ENCODE data around the gene MRI1. TPM values are rescaled to one million over a fixed set of nuclear protein-coding genes. Genes with fewer than 3 reads are reported as not detected.
A peak's percentile ranks its signal among the peaks of the same experiment; 100 is the strongest.

The MRI1 gene
- total RNA-seq, 1 experiment from 2014 or later: 37.2 TPM

DNA sequence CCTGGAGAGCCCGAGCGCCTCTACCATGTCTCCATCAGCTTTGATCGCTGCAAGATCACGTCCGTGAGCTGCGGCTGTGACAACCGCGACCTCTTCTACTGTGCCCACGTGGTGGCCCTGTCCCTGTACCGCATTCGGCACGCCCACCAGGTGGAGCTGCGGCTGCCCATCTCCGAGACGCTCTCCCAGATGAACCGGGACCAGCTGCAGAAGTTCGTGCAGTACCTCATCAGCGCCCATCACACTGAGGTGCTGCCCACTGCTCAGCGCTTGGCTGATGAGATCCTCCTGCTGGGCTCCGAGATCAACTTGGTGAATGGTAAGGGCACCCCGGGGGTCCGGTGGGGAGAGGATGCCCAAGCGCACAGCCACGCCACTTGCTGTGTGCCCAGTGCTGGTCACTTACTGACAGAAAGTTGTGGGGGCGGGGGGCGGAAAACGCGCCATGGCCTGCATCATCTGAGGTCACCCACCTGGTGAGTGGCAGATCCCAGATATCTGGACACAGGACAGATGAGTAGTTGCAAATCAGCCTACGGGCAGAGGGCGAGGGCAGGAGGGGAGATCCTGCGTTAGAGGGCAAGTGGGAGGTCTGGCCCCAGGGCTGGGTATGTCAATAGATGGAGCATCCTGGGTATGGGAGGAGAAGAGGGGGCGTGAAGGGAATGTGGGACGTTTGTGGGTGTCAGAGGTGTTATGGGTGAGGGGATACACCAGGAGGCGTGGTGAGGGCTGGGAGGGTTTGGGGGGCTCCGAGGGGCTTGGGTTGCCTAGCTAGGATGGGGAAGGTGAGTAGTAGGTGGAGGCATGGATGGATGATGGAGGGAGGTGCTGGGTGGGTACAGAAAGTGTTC is 40.7 kb downstream of the MRI1 start:
- Histone ChIP-seq H3K36me3 (peaks cover 88% of the 10 kb centered on the region), H3K9me3 (no peaks in the 10 kb centered on the region), H3K4me3 (no peak overlapping the region), H3K27me3 (no peaks in the 10 kb centered on the region)
- no peak for DNase-seq

DNA sequence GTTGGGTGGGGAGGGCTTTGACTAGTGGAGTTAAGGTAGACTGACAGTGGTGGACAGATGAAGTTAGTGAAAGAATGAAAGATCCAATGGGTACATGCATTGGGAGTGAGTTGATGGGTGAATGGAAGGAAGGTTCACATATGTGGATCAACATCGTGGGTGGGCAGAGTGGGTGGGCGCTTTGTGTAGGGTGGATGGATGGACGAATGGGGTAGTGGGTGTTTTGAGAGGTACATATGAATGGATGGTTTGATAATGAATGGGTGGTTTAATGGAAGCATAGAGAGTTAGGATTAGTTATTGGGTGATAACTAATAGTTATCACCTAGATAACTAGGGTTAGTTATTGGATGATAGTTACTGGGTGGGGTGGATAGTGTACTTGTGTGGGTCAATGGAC is 42.4 kb downstream of the MRI1 start:
- no peaks in the 10 kb centered on the region for H3K27me3 ChIP-seq
- no peaks in the 10 kb centered on the region for H3K9me3 ChIP-seq
- peaks cover 92% of the 10 kb centered on the region for H3K36me3 ChIP-seq
- DNase-seq: no peak
- no peak overlapping the region for H3K4me3 ChIP-seq

DNA sequence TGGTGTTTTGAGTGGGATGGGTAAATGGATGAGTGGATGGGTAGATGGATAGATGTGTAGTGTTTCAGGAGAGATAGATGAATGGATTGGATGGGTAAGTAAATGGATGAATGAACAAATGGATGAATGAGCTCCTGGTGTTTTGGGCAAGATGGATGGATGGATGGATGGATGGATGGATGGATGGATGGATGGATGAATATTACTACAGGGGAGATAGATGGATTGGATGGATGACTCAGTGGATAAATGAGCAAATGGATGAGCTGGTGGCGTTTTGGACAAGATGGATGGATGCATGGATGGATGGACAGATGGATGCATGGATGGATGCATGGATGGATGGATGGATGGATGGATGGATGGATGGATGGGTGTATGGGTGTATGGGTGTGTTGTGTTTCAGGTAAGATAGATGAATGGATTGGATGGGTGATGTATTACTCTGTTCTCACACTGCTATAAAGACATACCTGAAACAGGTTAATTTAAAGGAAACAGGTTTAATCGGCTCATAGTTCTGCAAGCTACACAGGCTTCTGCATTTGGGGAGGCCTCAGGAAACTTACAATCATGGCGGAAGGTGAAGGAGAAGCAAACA is 43.2 kb downstream of the MRI1 start:
- no peak for DNase-seq
- H3K9me3 ChIP-seq: no peaks in the 10 kb centered on the region
- H3K4me3 ChIP-seq: no peak overlapping the region
- peaks cover 92% of the 10 kb centered on the region for H3K36me3 ChIP-seq
- no peaks in the 10 kb centered on the region for H3K27me3 ChIP-seq

DNA sequence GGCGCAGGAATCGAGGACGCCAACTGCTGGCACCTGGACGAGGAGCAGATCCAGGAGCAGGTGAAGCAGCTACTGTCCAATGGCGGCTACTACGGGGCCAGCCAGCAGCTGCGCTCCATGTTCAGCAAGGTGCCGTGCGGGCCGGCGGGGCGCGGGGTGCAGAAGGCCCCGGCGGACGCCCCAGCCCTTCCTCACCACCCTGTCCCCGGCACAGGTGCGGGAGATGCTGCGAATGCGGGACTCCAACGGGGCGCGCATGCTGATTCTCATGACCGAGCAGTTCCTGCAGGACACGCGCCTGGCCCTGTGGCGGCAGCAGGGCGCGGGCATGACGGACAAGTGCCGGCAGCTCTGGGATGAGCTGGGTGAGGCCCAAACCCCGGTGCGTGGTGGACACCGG is 44.5 kb downstream of the MRI1 start:
- Histone ChIP-seq H3K27me3 (no peaks in the 10 kb centered on the region), H3K36me3 (peaks cover 92% of the 10 kb centered on the region), H3K9me3 (no peaks in the 10 kb centered on the region), H3K4me3 (no peak overlapping the region)
- DNase-seq: no peak

DNA sequence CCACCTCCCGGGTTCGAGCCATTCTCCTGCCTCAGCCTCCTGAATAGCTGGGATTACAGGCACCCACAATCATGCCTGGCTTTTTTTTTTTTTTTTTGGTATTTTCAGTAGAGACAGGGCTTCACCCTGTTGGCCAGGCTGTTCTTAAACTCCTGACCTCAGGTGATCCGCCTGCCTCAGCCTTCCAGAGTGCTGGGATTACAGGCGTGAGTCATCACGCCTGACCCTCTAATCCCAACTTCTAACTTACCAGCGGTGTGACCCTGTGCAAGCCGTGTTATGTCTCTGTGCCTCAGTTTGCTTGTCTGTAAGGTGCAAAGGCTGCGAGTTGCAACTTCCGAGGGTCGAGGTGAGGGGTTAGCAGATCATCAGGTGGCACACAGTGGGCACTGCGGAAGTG is 48.2 kb downstream of the MRI1 start:
- peaks cover 90% of the 10 kb centered on the region for H3K36me3 ChIP-seq
- H3K4me3 ChIP-seq: no peak overlapping the region
- DNase-seq: no peak
- no peaks in the 10 kb centered on the region for H3K9me3 ChIP-seq
- no peaks in the 10 kb centered on the region for H3K27me3 ChIP-seq

DNA sequence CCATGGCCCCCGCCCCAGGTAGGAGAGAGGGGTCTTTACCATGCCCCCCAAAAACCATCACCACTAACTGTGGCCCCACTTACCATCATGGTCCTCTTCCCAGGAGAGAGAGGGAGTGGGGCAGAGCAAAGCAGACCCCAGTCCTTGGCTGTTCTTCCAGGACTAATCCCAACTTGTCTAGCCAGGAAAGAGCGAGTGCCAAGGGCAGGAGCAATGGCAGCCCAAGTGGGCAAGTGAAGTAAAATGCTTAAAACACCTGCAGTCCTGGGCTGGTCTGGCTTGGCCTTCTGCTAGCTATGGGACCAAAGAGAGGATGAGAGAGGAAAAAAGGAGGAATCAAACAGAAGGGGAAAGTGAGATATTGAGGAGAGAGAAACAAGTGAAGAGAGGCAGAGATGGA is 48.8 kb downstream of the MRI1 start:
- no peak for DNase-seq
- Histone ChIP-seq H3K36me3 (peaks cover 90% of the 10 kb centered on the region), H3K9me3 (no peaks in the 10 kb centered on the region), H3K27me3 (no peaks in the 10 kb centered on the region), H3K4me3 (no peak overlapping the region)

DNA sequence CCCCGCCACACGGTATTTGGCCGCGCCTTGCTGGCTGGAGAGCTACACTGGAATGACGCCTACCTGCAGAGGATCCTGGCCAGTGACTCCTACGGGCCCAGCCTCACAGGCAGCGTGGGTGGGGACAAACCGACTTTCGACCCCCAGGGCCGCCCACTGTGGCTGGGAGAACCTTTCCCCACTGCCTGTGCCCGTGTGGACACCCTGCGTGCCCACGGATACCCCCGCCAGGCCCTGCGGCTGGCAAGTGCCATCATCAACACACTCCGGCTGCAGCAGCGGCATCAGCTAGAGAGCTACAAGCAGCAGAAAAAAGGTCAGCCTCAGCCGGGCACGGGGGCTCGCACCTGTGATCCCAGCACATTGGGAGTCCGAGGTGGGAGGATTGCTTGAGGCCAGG is 50.2 kb downstream of the MRI1 start:
- Histone ChIP-seq H3K4me3 (no peak overlapping the region), H3K27me3 (no peaks in the 10 kb centered on the region), H3K36me3 (peaks cover 89% of the 10 kb centered on the region), H3K9me3 (no peaks in the 10 kb centered on the region)
- DNase-seq: no peak

DNA sequence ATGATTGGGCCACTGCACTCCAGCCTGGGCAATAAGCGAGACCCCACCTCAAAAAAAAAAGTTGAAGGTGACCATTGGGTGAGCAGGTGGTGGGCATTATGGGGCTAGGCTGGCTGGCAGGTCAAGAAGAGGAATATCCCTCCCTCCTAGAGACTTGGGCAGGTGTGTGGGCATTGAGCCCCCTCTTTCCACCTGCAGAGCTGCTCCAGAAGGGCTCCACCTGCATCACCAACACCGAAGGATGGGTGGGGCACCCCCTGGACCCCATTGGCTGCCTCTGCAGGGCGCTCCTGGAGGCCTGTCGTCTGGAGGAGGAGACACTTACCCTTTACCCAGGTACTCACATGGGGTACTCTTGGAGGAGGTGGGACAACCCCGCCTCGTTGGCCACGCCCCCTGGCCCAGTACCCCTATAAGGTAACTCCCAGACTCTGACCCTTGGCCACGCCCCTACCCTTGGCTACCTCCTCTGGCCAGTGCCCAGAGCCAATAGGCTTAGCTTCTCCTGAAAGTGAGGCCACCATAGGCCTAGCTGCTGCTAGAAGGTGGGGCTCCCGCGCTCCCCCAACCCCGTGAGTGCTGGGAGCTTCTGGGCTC is 52.8 kb downstream of the MRI1 start:
- no peaks in the 10 kb centered on the region for H3K27me3 ChIP-seq
- H3K9me3 ChIP-seq: no peaks in the 10 kb centered on the region
- DNase-seq: peak; percentile 49
- H3K36me3 ChIP-seq: peaks cover 86% of the 10 kb centered on the region
- no peak overlapping the region for H3K4me3 ChIP-seq

DNA sequence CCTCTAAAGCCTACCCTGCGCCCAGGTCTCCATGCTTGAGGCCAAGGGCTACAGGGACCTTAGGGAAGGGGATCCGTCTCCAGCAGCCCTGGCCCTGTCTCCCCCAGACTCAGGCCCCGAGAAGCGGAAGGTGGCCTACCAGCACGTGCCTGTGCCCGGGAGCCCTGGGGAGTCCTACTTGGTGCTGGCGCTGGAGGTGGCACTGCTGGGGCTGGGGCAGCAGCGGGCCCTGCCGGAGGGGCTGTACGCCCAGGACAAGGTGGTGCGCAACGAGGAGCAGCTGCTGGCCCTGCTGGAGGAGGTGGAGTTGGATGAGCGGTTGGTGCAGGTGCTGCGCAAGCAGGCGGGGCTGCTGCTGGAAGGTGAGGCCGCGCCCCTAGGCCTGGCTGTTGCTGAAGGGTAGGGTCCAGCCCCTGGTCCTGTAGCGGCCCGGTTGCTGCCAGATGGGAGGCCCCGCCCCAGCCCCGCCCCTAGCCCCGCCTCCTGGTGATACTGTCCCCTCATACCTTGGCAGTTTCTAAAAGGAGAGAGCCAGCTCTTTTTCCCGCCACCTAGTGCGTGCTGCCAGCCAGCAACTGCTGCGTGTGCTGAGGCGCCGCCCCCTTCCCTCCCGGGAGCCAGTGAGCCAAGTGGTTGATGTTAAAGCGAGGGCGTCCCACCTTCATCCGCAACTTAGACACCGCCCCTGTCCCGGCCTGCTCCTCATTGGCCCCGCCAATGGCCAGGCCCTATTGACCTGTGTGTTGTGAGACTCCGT is 53.5 kb downstream of the MRI1 start:
- Histone ChIP-seq H3K4me3 (no peak overlapping the region), H3K9me3 (no peaks in the 10 kb centered on the region), H3K27me3 (no peaks in the 10 kb centered on the region), H3K36me3 (peaks cover 88% of the 10 kb centered on the region)
- DNase-seq: no peak

DNA sequence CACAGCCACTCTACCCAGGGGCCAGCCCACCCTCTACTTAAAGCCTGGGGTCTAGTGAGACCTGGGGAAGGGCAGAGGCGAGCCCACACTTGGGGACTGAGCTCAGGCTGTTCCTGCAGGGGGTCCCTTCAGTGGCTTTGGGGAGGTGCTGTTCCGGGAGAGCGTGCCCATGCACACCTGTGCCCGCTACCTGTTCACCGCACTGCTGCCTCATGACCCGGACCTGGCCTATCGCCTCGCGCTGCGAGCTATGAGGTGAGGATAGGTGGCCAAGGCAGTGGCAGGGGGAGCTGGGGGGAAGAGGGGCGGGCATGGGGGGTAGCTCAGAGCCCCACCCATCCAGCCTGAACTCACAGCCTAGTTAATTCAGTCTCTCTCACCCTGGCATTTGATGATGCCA is 54.9 kb downstream of the MRI1 start:
- no peak overlapping the region for H3K4me3 ChIP-seq
- no peak for DNase-seq
- peaks cover 5% of the 10 kb centered on the region; the same call in 1 of the 2 replicates for H3K9me3 ChIP-seq
- no peaks in the 10 kb centered on the region for H3K27me3 ChIP-seq
- peaks cover 88% of the 10 kb centered on the region for H3K36me3 ChIP-seq

DNA sequence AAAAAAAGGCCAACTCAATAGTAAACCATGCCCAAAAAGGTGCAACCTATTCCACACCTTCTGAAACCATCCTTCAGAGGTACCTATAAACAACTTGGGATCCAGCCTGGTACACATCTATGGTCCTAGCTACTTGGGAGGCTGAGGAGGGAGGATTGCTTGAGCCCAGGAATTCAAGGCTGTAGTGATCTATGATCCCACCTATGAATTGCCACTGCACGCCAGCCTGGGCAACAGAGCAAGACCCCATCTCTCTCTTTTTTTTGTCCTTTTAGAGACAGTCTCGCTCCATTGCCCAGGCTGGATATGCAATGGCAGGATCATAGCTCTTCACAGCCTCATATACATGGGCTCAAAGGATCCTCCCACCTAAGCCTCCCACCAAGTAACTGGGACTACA is 57.0 kb downstream of the MRI1 start:
- no peaks in the 10 kb centered on the region for H3K27me3 ChIP-seq
- H3K36me3 ChIP-seq: peaks cover 85% of the 10 kb centered on the region
- no peak for DNase-seq
- peaks cover 5% of the 10 kb centered on the region; the same call in 1 of the 2 replicates for H3K9me3 ChIP-seq
- no peak overlapping the region for H3K4me3 ChIP-seq

DNA sequence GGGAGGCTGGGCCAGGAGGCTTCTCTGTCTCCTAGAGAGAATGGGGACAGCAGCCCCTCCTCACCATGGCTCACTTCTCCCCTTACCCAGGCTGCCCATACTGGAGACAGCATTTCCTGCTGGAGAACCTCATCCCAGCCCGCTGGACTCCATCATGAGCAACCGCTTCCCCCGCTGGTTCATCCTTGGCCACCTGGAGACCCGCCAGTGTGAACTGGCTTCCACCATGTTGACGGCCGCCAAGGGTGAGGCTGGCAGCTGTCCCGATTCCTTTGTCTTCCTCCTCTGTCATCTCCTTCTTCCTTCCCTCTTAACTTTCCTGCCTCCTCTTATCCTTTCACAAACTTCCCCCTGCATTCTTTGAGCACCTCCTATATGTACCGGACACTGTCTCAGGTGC is 58.9 kb downstream of the MRI1 start:
- no peaks in the 10 kb centered on the region for H3K27me3 ChIP-seq
- peaks cover 82% of the 10 kb centered on the region for H3K36me3 ChIP-seq
- H3K4me3 ChIP-seq: no peak overlapping the region
- DNase-seq: peak; percentile 49
- peaks cover 5% of the 10 kb centered on the region; the same call in 1 of the 2 replicates for H3K9me3 ChIP-seq

Other genes starting within 250 kb of the MRI1 start
- 70.3 and 247 TPM in 2 replicates for gene C19orf53, start 9.9 kb downstream of the MRI1 start, total RNA-seq (2014; rRNA removed; shearing (Covaris generic); ENCODE audit: low replicate concordance)
- 4.8 and 7.9 TPM in 2 replicates for gene ZSWIM4, start 30.9 kb downstream of the MRI1 start, total RNA-seq (2014; rRNA removed; shearing (Covaris generic); ENCODE audit: low replicate concordance)
- not detected in 2 replicates for gene NANOS3, start 112.6 kb downstream of the MRI1 start, total RNA-seq (2014; rRNA removed; shearing (Covaris generic); ENCODE audit: low replicate concordance)
- 5.1 and 8.4 TPM in 2 replicates for gene BRME1, start 141.6 kb downstream of the MRI1 start, total RNA-seq (2014; rRNA removed; shearing (Covaris generic); ENCODE audit: low replicate concordance)
- 26.2 and 27.3 TPM in 2 replicates for gene CC2D1A, start 141.7 kb downstream of the MRI1 start, total RNA-seq (2014; rRNA removed; shearing (Covaris generic); ENCODE audit: low replicate concordance)
- gene PODNL1, start 173.9 kb downstream of the MRI1 start, total RNA-seq (2014; rRNA removed; shearing (Covaris generic); ENCODE audit: low replicate concordance): not detected in 2 replicates
- 13.8 and 22.9 TPM in 2 replicates for gene DCAF15, start 188.0 kb downstream of the MRI1 start, total RNA-seq (2014; rRNA removed; shearing (Covaris generic); ENCODE audit: low replicate concordance)
- gene RFX1, start 241.8 kb downstream of the MRI1 start, total RNA-seq (2014; rRNA removed; shearing (Covaris generic); ENCODE audit: low replicate concordance): 0.86 and 3.3 TPM in 2 replicates